ENCODE results near the gene DENND1B.
"Not testable (repeated sequence)": the region's sequence is repeated elsewhere in the genome, so short reads cannot be mapped to it uniquely, and the experiment has no call there.

DENND1B gene

GRCh38 chr1:197557302-197557701 lies 218.0 kb downstream of the DENND1B start:
- DNase-seq (ENCODE audit: low read depth) = no peak

GRCh38 chr1:197553281-197553680 lies 222.0 kb downstream of the DENND1B start:
- DNase-seq (ENCODE audit: low read depth) = no peak

GRCh38 chr1:197546989-197547388 lies 228.3 kb downstream of the DENND1B start:
- no peak for DNase-seq (ENCODE audit: low read depth)

- no peak for DNase-seq (ENCODE audit: low read depth)
These were observed 230.7 kb downstream of the DENND1B start for GRCh38 chr1:197544553-197544952.

GRCh38 chr1:197544130-197544529 lies 231.2 kb downstream of the DENND1B start:
- DNase-seq (ENCODE audit: low read depth) = no peak

GRCh38 chr1:197541411-197541810 lies 233.9 kb downstream of the DENND1B start:
- no peak for DNase-seq (ENCODE audit: low read depth)

- no peak for DNase-seq (ENCODE audit: low read depth)
These were observed 248.4 kb downstream of the DENND1B start for GRCh38 chr1:197526736-197527371.

- DNase-seq (ENCODE audit: low read depth) = no peak
These were observed 254.1 kb downstream of the DENND1B start for GRCh38 chr1:197521118-197521739.

- DNase-seq (ENCODE audit: low read depth) = no peak
These were observed 255.4 kb downstream of the DENND1B start for GRCh38 chr1:197519741-197520334.

GRCh38 chr1:197515421-197515820 lies 259.9 kb downstream of the DENND1B start:
- no peak for DNase-seq (ENCODE audit: low read depth)

- DNase-seq (ENCODE audit: low read depth) = no peak
These were observed 264.4 kb downstream of the DENND1B start for GRCh38 chr1:197510691-197511378.

- DNase-seq (ENCODE audit: low read depth) = no peak
These were observed 278.6 kb downstream of the DENND1B start for GRCh38 chr1:197496722-197497121.

- DNase-seq (ENCODE audit: low read depth) = not testable (repeated sequence)
These were observed 283.8 kb downstream of the DENND1B start for GRCh38 chr1:197491505-197491904.

- DNase-seq (ENCODE audit: low read depth) = no peak
These were observed 288.3 kb downstream of the DENND1B start for GRCh38 chr1:197486946-197487345.

- no peak for DNase-seq (ENCODE audit: low read depth)
These were observed 289.5 kb downstream of the DENND1B start for GRCh38 chr1:197485790-197486189.

- DNase-seq (ENCODE audit: low read depth) = no peak
These were observed 294.2 kb downstream of the DENND1B start for GRCh38 chr1:197481101-197481500.

- no peak for DNase-seq (ENCODE audit: low read depth)
These were observed 294.8 kb downstream of the DENND1B start for GRCh38 chr1:197480446-197480845.

GRCh38 chr1:197472141-197472540 lies 303.1 kb downstream of the DENND1B start:
- DNase-seq (ENCODE audit: low read depth) = no peak

GRCh38 chr1:197471248-197471985 lies 303.9 kb downstream of the DENND1B start:
- no peak for DNase-seq (ENCODE audit: low read depth)

GRCh38 chr1:197470330-197470729 lies 304.9 kb downstream of the DENND1B start:
- no peak for DNase-seq (ENCODE audit: low read depth)

- no peak for DNase-seq (ENCODE audit: low read depth)
These were observed 305.6 kb downstream of the DENND1B start for GRCh38 chr1:197469620-197470210.
